Stimulated activated CD4-positive, alpha-beta T cell treated with anti-CD3 and anti-CD28 coated beads, Interleukin-2, amount 100 ng/mL, for 4 hours (primary cell): ENCODE measurements around the gene TMEM266.

Source experiments
- DNase-seq: peaks from one replicate; pipeline ENCODE4 v3.0.0-alpha.2; 2020; ENCODE audit warnings: low read depth

Gene TMEM266

DNA sequence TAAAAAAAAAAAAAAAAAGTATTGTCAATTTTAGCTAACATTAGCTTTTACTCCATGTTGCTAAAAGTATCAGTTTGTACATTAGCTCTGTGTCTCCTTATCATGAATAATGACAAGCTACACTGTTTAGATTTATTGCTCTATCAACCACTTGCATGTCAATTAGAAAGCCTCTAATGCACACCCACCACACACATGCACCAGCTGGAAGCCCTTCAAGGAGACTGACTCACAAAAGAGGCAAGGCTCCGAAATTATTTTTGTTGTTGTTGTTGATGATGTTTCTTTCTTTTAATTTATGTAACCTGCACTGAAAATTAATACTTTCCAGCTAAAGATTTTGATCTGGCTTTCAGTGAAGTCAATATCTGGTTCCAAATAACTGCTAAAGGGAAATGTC, 180.0 kb downstream of the TMEM266 start:
- no peak for DNase-seq

DNA sequence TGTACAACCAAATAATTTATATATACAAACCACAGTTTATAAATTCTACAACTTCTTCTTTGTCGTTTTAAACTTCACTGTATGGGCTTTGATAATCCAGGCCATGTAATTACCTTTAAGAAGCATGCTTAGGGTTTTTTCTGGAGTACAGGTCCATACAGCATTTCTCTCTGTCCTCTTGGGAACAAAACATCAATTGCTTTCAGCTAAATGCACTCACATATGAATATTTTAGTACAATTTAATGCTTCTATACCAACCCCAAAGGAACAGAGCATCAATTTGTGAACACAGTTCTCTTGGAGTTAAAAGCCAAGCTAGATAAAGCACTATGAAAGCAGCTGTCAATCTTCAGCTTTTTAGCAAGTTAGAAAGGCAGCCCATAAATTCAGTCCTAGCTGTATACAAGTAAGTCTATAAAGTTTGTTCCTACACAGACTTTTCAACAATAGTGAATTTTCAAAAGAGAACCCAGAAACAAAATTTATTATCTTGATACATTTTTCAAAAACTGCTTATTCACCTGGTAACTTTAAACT, 185.4 kb downstream of the TMEM266 start:
- no peak for DNase-seq

DNA sequence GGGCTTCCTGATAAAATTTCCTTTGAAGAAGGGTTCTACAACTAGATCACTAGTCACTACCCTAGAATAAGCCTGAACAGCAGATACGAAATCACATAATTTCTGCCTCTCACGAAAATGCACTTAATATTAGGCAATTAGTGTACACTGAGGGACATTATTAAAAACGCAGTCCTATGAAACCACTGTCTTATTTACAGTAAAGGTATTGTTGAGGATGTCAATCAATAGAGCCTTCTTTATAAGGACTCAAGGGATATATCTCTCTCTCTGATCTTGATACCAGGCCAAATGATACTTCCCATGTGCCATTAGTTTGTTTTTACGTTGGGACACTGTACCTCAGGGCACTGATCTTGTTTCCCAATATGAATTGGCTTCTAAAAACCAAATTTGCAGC, 191.9 kb downstream of the TMEM266 start:
- DNase-seq, result no peak

DNA sequence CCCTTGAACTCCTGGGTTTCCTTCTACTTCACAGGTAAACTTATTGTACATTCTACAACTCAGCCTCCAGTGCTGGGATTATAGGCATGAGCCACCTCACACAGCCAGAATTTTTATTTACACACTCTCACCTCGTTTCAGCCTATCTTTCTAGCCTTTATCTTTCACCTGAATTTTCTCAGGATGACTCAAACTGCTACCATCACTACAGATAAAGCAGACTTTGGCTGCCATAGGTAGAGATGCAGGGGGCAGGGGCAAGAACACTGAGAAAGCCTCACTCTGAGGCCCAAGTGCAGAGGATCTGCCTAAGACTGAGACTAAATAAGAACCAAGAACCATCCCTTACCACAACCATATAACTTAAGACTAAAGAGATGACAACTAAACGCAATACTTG, 192.5 kb downstream of the TMEM266 start:
- DNase-seq, result no peak

- DNase-seq, result no peak
Measured at GRCh38 chr15:76253691-76254473, 194.1 kb downstream of the TMEM266 start.
